Measurements from ENCODE around the gene GADD45B. TPM values are rescaled to one million over a fixed set of nuclear protein-coding genes. Genes with fewer than 3 reads are reported as not detected.

Gene GADD45B
- total RNA-seq, 1 experiment from 2014 or later: 23.8 TPM

DNA sequence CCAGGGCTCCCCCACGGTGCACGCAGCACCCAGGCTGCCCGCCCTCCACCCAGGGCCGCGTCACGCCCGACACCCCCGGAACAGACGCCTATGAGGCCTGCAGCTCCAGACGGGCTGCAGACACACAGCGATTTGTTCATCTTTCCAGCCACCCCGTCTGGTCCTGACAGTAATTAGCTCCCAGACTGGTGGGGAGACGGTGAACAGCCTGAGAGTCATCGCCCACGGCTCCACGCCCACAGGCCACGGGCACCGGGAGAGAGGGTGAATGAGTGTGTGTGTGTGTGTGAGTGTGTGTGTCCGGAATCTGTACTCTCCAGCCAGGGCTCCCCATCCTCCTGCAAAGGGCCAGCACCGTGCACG is 18.1 kb downstream of the GADD45B start:
- POLR2A ChIA-PET: interaction anchor here (3.2 kb wide), 1 partner anchor 18 kb away, joined by 15 read pairs; the partner anchor contains the start of gene GADD45B
- BruUV-seq (replicated peaks): no TSS peak
- H3K4me3 ChIP-seq (ENCODE audit: low read depth, low read length): peak overlapping the region; percentile 33; the same call in 1 of the 2 replicates
- TF ChIP-seq, protein P1, sequence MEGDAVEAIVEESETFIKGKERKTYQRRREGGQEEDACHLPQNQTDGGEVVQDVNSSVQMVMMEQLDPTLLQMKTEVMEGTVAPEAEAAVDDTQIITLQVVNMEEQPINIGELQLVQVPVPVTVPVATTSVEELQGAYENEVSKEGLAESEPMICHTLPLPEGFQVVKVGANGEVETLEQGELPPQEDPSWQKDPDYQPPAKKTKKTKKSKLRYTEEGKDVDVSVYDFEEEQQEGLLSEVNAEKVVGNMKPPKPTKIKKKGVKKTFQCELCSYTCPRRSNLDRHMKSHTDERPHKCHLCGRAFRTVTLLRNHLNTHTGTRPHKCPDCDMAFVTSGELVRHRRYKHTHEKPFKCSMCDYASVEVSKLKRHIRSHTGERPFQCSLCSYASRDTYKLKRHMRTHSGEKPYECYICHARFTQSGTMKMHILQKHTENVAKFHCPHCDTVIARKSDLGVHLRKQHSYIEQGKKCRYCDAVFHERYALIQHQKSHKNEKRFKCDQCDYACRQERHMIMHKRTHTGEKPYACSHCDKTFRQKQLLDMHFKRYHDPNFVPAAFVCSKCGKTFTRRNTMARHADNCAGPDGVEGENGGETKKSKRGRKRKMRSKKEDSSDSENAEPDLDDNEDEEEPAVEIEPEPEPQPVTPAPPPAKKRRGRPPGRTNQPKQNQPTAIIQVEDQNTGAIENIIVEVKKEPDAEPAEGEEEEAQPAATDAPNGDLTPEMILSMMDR (IDR thresholded peaks at IDR 0.05; ENCODE audit: insufficient read depth in 1 of 2, low read depth in 1 of 2, low read length in 1 of 2, severe bottlenecking in 1 of 2, unreplicated experiment in 1 of 2): no peak
- H3K9me3 ChIP-seq: no peaks in the 10 kb centered on the region
- H3K36me3 ChIP-seq (ENCODE audit: control insufficient read depth, insufficient read depth, low read length): no peaks in the 10 kb centered on the region
- H3K4me1 Mint-ChIP-seq (ENCODE audit: low read depth, unreplicated experiment): peaks cover 9% of the 10 kb centered on the region
- H3K27me3 Mint-ChIP-seq (ENCODE audit: insufficient read depth, unreplicated experiment): no peaks in the 10 kb centered on the region
- no peak for DNase-seq
- CTCF ChIA-PET: no interaction called here
- H3K4me3 Mint-ChIP-seq (ENCODE audit: unreplicated experiment): peak overlapping the region; percentile 15
- peaks cover 32% of the 10 kb centered on the region for H3K4me1 ChIP-seq
- H3K36me3 Mint-ChIP-seq (ENCODE audit: insufficient read depth, unreplicated experiment): peaks cover 5% of the 10 kb centered on the region
- no peak overlapping the region for H3K27ac Mint-ChIP-seq (ENCODE audit: unreplicated experiment)
- H3K27me3 ChIP-seq (replicated peaks; ENCODE audit: control insufficient read depth, insufficient read depth, low read length): no peaks in the 10 kb centered on the region
- intact Hi-C loops (cut with micrococcal nuclease; ENCODE audit: unreplicated experiment): no loop called here
- H3K9me3 Mint-ChIP-seq (ENCODE audit: unreplicated experiment): no peaks in the 10 kb centered on the region

DNA sequence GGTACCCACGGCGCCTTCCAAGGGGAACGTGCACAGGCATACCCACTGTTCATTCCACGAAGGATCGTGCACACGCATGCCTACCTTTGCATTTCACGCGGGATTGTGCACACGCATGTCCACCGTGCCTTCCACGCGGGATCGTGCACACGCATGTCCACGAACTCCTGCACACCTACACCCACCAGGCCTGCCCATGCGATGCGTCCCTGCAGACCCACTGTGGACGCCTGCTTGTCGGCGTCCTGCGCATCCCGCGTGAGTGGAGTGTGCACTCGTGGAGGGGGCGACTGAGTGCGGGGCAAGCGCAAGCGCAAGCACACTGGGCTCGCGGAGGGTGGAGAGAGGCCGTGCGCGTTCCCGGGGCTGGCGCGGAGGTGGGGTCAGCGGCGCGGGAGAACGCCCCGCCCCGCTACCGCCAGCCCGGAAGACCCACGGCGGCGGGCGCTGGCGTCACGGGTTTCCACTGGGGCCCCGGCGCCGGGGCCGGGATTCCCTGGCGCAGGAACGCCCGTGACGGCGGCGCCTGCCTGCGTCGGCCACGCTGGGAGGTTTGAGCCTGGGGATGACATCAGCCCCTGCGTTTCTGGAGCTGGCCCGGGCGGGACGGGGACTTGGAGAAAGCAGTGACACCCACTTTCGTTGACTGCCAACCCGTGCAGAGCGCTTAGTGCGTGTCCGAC is 18.7 kb downstream of the GADD45B start:
- H3K27ac Mint-ChIP-seq (ENCODE audit: unreplicated experiment): no peak overlapping the region
- POLR2A ChIA-PET: interaction anchor here (1.1 to 3.2 kb wide), 2 partner anchors 16 to 19 kb away, joined by 4 to 15 read pairs; partner anchors contain the start of gene GADD45B

DNA sequence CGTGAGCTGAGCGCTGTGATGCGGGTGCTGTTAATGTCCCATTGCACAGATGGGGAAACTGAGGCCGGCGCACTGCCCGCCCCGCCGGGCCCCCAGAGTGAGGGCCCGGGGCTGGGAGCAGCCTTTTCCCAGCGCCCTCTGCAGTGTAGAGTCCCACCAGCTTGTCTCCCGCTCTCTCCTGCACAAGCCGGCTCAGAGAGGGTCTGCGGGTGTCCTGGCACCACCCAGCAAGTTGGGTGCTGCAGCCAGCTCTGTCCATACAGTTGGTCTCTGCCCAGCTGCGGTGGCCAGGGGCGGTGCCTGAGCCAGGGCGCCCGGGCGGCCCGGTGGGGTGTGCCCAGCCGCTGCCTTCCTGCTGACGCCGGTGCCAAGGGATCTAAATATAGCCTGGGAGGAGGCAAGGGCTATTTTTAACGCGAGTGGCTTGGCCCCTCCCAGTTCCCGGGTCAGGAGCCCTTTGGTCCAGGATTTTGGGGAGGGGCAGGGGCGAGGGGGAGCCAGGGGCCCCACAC is 19.3 kb downstream of the GADD45B start:
- no peaks in the 10 kb centered on the region for H3K27me3 Mint-ChIP-seq (ENCODE audit: insufficient read depth, unreplicated experiment)
- peak overlapping the region; percentile 15 for H3K4me3 Mint-ChIP-seq (ENCODE audit: unreplicated experiment)
- TF ChIP-seq, protein P1 (IDR thresholded peaks at IDR 0.05; ENCODE audit: insufficient read depth in 1 of 2, low read depth in 1 of 2, low read length in 1 of 2, severe bottlenecking in 1 of 2, unreplicated experiment in 1 of 2): no peak
- no peaks in the 10 kb centered on the region for H3K9me3 Mint-ChIP-seq (ENCODE audit: unreplicated experiment)
- peaks cover 34% of the 10 kb centered on the region for H3K4me1 ChIP-seq
- BruUV-seq (replicated peaks): no TSS peak
- H3K36me3 Mint-ChIP-seq (ENCODE audit: insufficient read depth, unreplicated experiment): peaks cover 5% of the 10 kb centered on the region
- POLR2A ChIA-PET: interaction anchor here (1.1 to 3.2 kb wide), 2 partner anchors 17 to 19 kb away, joined by 4 to 15 read pairs; partner anchors contain the start of gene GADD45B
- no peak for DNase-seq
- intact Hi-C loops (cut with micrococcal nuclease; ENCODE audit: unreplicated experiment): no loop called here
- H3K4me3 ChIP-seq (ENCODE audit: low read depth, low read length): peak overlapping the region; percentile 33
- H3K27ac Mint-ChIP-seq (ENCODE audit: unreplicated experiment): no peak overlapping the region
- CTCF ChIA-PET: no interaction called here
- no peaks in the 10 kb centered on the region for H3K27me3 ChIP-seq (replicated peaks; ENCODE audit: control insufficient read depth, insufficient read depth, low read length)
- H3K9me3 ChIP-seq: no peaks in the 10 kb centered on the region
- H3K36me3 ChIP-seq (ENCODE audit: control insufficient read depth, insufficient read depth, low read length): no peaks in the 10 kb centered on the region
- peaks cover 9% of the 10 kb centered on the region for H3K4me1 Mint-ChIP-seq (ENCODE audit: low read depth, unreplicated experiment)

More for the DNA sequence above, 18.7 kb downstream of the GADD45B start:
- peak overlapping the region; percentile 33 for H3K4me3 ChIP-seq (ENCODE audit: low read depth, low read length)
- intact Hi-C loops (cut with micrococcal nuclease; ENCODE audit: unreplicated experiment): no loop called here
- H3K4me1 ChIP-seq: peaks cover 34% of the 10 kb centered on the region
- H3K36me3 Mint-ChIP-seq (ENCODE audit: insufficient read depth, unreplicated experiment): peaks cover 5% of the 10 kb centered on the region
- CTCF ChIA-PET: no interaction called here
- H3K4me1 Mint-ChIP-seq (ENCODE audit: low read depth, unreplicated experiment): peaks cover 9% of the 10 kb centered on the region
- no peak for DNase-seq
- H3K4me3 Mint-ChIP-seq (ENCODE audit: unreplicated experiment): peak overlapping the region; percentile 15
- no peaks in the 10 kb centered on the region for H3K9me3 Mint-ChIP-seq (ENCODE audit: unreplicated experiment)
- BruUV-seq (replicated peaks): no TSS peak
- H3K36me3 ChIP-seq (ENCODE audit: control insufficient read depth, insufficient read depth, low read length): no peaks in the 10 kb centered on the region
- no peaks in the 10 kb centered on the region for H3K9me3 ChIP-seq
- no peaks in the 10 kb centered on the region for H3K27me3 Mint-ChIP-seq (ENCODE audit: insufficient read depth, unreplicated experiment)
- H3K27me3 ChIP-seq (replicated peaks; ENCODE audit: control insufficient read depth, insufficient read depth, low read length): no peaks in the 10 kb centered on the region
- TF ChIP-seq, protein P1 (IDR thresholded peaks at IDR 0.05; ENCODE audit: insufficient read depth in 1 of 2, low read depth in 1 of 2, low read length in 1 of 2, severe bottlenecking in 1 of 2, unreplicated experiment in 1 of 2): no peak

All from Caco-2 (cell line).